ENCODE data around the gene EEF1G. TPM values are rescaled to one million over a fixed set of nuclear protein-coding genes. Genes with fewer than 3 reads are reported as not detected.

EEF1G gene
- total and polyA plus RNA-seq, 2 of the 13 experiments (the other 11 are each of a cell fraction or from before 2014, with no cell fraction given), result 1,787 to 2,144 TPM

DNA sequence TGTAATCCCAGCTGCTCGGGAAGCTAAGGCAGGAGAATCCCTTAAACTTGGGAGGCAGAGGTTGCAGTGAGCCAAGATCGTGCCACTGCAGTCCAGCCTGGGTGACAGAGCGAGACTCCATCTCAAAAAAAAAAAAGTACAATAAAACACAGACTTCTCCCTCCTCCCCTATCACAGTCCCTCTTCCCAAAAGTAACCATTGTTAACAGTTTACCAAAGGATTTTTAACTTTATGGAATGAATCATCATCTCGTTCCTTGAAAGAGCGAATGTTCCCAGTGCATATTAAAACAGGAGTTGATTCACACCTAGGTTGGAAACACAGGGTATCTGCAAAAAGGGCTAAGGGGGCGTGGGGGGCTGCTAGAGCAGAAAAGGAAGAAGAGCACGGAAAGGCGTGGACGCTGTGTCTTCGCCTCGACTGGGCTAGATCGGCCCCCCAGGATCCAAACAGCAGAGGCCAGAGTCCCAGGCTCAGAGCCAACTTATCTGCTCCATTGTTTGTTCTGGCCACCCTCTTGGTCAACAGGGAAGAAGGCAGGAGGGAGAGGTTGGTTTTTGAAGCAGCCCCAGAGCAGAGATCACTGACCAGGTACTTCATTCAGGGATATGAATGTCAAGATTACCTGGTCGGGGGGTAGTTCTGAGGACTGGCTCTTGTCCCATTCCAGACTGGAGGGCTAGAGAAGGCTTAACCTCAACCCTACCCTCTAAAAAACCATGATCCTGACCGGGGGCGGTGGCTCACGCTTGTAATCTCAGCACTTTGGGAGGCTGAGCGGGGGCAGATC lies 25.0 kb downstream of the EEF1G start (continued):
- TF ChIP-seq, protein P1, sequence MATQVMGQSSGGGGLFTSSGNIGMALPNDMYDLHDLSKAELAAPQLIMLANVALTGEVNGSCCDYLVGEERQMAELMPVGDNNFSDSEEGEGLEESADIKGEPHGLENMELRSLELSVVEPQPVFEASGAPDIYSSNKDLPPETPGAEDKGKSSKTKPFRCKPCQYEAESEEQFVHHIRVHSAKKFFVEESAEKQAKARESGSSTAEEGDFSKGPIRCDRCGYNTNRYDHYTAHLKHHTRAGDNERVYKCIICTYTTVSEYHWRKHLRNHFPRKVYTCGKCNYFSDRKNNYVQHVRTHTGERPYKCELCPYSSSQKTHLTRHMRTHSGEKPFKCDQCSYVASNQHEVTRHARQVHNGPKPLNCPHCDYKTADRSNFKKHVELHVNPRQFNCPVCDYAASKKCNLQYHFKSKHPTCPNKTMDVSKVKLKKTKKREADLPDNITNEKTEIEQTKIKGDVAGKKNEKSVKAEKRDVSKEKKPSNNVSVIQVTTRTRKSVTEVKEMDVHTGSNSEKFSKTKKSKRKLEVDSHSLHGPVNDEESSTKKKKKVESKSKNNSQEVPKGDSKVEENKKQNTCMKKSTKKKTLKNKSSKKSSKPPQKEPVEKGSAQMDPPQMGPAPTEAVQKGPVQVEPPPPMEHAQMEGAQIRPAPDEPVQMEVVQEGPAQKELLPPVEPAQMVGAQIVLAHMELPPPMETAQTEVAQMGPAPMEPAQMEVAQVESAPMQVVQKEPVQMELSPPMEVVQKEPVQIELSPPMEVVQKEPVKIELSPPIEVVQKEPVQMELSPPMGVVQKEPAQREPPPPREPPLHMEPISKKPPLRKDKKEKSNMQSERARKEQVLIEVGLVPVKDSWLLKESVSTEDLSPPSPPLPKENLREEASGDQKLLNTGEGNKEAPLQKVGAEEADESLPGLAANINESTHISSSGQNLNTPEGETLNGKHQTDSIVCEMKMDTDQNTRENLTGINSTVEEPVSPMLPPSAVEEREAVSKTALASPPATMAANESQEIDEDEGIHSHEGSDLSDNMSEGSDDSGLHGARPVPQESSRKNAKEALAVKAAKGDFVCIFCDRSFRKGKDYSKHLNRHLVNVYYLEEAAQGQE (IDR thresholded peaks at IDR 0.05; ENCODE audit: borderline replicate concordance in 1 of 2, low read depth in 1 of 2, low read length in 2 of 2), result no peak
- TF ChIP-seq FOXC1 (CRISPR knock-in tag; IDR thresholded peaks at IDR 0.05; ENCODE audit: borderline replicate concordance) (no peak), ZNF883 (CRISPR knock-in tag; IDR thresholded peaks at IDR 0.05; ENCODE audit: not compliant biosample characterization) (peak; percentile 20), HOXA5 (CRISPR knock-in tag; IDR thresholded peaks at IDR 0.05) (no peak), CHCHD3 (CRISPR knock-in tag; IDR thresholded peaks at IDR 0.05) (no peak), MEIS2 (CRISPR knock-in tag; IDR thresholded peaks at IDR 0.05) (peak; percentile 33; the same call in 1 of the 2 replicates), PAF1 (CRISPR knock-in tag; IDR thresholded peaks at IDR 0.05) (no peak), FIP1L1 (IDR thresholded peaks at IDR 0.05; ENCODE audit: borderline replicate concordance, insufficient read depth, low read depth, low read length) (no peak), RFXAP (CRISPR knock-in tag; IDR thresholded peaks at IDR 0.05; ENCODE audit: borderline replicate concordance) (no peak), PITX1 (CRISPR knock-in tag; IDR thresholded peaks at IDR 0.05) (peak; percentile 77)
- TF ChIP-seq, protein P2, sequence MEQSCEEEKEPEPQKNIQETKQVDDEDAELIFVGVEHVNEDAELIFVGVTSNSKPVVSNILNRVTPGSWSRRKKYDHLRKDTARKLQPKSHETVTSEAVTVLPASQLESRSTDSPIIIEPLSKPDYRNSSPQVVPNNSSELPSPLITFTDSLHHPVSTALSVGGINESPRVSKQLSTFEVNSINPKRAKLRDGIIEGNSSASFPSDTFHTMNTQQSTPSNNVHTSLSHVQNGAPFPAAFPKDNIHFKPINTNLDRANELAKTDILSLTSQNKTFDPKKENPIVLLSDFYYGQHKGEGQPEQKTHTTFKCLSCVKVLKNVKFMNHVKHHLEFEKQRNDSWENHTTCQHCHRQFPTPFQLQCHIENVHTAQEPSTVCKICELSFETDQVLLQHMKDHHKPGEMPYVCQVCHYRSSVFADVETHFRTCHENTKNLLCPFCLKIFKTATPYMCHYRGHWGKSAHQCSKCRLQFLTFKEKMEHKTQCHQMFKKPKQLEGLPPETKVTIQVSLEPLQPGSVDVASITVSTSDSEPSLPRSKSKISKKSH (CRISPR knock-in tag; IDR thresholded peaks at IDR 0.05; ENCODE audit: borderline replicate concordance), result no peak
- TF ChIP-seq, protein P3, sequence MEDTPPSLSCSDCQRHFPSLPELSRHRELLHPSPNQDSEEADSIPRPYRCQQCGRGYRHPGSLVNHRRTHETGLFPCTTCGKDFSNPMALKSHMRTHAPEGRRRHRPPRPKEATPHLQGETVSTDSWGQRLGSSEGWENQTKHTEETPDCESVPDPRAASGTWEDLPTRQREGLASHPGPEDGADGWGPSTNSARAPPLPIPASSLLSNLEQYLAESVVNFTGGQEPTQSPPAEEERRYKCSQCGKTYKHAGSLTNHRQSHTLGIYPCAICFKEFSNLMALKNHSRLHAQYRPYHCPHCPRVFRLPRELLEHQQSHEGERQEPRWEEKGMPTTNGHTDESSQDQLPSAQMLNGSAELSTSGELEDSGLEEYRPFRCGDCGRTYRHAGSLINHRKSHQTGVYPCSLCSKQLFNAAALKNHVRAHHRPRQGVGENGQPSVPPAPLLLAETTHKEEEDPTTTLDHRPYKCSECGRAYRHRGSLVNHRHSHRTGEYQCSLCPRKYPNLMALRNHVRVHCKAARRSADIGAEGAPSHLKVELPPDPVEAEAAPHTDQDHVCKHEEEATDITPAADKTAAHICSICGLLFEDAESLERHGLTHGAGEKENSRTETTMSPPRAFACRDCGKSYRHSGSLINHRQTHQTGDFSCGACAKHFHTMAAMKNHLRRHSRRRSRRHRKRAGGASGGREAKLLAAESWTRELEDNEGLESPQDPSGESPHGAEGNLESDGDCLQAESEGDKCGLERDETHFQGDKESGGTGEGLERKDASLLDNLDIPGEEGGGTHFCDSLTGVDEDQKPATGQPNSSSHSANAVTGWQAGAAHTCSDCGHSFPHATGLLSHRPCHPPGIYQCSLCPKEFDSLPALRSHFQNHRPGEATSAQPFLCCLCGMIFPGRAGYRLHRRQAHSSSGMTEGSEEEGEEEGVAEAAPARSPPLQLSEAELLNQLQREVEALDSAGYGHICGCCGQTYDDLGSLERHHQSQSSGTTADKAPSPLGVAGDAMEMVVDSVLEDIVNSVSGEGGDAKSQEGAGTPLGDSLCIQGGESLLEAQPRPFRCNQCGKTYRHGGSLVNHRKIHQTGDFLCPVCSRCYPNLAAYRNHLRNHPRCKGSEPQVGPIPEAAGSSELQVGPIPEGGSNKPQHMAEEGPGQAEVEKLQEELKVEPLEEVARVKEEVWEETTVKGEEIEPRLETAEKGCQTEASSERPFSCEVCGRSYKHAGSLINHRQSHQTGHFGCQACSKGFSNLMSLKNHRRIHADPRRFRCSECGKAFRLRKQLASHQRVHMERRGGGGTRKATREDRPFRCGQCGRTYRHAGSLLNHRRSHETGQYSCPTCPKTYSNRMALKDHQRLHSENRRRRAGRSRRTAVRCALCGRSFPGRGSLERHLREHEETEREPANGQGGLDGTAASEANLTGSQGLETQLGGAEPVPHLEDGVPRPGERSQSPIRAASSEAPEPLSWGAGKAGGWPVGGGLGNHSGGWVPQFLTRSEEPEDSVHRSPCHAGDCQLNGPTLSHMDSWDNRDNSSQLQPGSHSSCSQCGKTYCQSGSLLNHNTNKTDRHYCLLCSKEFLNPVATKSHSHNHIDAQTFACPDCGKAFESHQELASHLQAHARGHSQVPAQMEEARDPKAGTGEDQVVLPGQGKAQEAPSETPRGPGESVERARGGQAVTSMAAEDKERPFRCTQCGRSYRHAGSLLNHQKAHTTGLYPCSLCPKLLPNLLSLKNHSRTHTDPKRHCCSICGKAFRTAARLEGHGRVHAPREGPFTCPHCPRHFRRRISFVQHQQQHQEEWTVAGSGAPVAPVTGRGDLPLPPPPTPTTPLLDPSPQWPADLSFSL (CRISPR knock-in tag; IDR thresholded peaks at IDR 0.05), result no peak
- TF ChIP-seq, protein P4, sequence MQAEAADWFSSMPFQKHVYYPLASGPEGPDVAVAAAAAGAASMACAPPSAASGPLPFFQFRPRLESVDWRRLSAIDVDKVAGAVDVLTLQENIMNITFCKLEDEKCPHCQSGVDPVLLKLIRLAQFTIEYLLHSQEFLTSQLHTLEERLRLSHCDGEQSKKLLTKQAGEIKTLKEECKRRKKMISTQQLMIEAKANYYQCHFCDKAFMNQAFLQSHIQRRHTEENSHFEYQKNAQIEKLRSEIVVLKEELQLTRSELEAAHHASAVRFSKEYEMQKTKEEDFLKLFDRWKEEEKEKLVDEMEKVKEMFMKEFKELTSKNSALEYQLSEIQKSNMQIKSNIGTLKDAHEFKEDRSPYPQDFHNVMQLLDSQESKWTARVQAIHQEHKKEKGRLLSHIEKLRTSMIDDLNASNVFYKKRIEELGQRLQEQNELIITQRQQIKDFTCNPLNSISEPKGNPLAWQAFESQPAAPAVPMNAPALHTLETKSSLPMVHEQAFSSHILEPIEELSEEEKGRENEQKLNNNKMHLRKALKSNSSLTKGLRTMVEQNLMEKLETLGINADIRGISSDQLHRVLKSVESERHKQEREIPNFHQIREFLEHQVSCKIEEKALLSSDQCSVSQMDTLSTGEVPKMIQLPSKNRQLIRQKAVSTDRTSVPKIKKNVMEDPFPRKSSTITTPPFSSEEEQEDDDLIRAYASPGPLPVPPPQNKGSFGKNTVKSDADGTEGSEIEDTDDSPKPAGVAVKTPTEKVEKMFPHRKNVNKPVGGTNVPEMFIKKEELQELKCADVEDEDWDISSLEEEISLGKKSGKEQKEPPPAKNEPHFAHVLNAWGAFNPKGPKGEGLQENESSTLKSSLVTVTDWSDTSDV (CRISPR knock-in tag; IDR thresholded peaks at IDR 0.05), result no peak

Measured in HepG2 (cell line).